Measurements from ENCODE around the gene DUSP8. TPM values are rescaled to one million over a fixed set of nuclear protein-coding genes. Genes with fewer than 3 reads are reported as not detected.

Gene DUSP8
- total RNA-seq, 1 donor from 2014 or later: 8.9 TPM

GRCh38 chr11:1504138-1504537, 67.9 kb downstream of the DUSP8 start:
- DNase-seq (ENCODE audit: extremely low read depth, low read depth, low spot score): no peak

Other genes starting within 250 kb of the DUSP8 start
- 0.15 and 0.93 TPM in 2 replicates for gene BRSK2, start 182.3 kb downstream of the DUSP8 start, total RNA-seq
- 34.6 and 47.1 TPM in 2 replicates for gene MOB2, start 85.5 kb downstream of the DUSP8 start, total RNA-seq
- not detected in 2 replicates for gene KRTAP5-1, start 13.0 kb upstream of the DUSP8 start, total RNA-seq
- not detected in 2 replicates for gene KRTAP5-2, start 26.0 kb upstream of the DUSP8 start, total RNA-seq
- not detected in 2 replicates for gene KRTAP5-3, start 36.2 kb upstream of the DUSP8 start, total RNA-seq
- not detected in 2 replicates for gene KRTAP5-4, start 49.9 kb upstream of the DUSP8 start, total RNA-seq
- gene KRTAP5-5, start 57.5 kb upstream of the DUSP8 start, total RNA-seq: not detected in 2 replicates
- gene KRTAP5-6, start 124.9 kb upstream of the DUSP8 start, total RNA-seq: not detected in 2 replicates
- gene IFITM10, start 178.3 kb upstream of the DUSP8 start, total RNA-seq: 1.1 TPM in 1 of 2 replicates, not detected in the other
- gene CTSD, start 191.7 kb upstream of the DUSP8 start, total RNA-seq: 671 and 739 TPM in 2 replicates

Measured in glomerular endothelial cell (primary cell).